ENCODE results near the gene KCNA3.
"Not testable (repeated sequence)": the region's sequence is repeated elsewhere in the genome, so short reads cannot be mapped to it uniquely, and the experiment has no call there.

Gene KCNA3

DNA sequence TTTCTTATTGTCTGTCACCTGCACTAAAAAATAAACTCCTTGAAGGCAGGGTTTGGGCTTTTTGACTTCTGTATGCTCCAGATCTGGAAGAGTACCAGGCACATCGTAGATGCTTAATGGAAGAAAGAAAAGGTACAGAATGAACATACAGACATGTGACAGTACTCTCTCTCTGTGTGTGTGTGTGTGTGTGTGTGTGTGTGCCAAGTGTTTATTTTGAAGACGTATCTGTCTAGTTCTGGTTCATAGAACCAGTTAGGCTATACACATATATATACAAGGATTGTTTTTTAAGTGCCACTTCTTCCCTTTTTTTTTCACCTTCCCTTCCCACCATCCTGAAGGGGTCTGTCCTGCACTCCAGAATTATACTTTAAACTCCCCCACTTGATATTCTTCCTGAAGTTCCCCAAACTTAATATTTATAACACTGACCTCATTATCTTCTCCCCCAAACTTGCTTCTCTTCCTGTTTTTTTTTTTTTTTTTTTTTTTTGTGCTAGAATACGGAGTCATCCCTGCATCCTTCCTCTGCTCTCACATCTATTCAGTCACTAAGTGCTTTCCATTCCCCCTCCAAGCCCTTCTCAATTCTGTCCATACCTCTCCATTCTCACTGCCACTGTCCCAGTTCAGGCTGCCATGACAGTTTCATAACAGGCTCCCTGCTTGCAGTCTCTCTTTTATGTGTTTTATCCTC lies 5.4 kb upstream of the KCNA3 start:
- DNase-seq (ENCODE audit: low read depth, low spot score): no peak

DNA sequence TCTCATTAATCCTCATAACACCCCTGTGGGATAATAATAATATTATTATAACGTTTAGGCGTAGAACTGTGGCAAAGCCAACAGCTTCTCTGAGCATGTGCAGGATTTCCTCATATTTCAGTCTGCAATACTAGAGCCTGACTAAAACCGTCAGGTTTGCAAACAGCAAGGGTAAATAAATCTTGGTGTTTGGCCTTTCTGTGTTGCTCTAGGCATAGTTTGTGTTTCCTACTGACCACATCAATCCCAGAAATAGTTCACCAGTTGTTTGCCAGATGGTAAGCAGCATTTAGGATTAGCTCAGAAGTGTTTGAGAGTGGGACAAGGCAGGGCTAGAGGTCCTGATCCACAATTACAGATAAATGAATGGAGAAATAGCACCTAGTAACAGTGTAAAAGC lies 2.8 kb upstream of the KCNA3 start:
- DNase-seq (ENCODE audit: low read depth, low spot score): no peak

GRCh38 chr1:110676970-110677369 lies 2.2 kb upstream of the KCNA3 start:
- no peak for DNase-seq (ENCODE audit: low read depth, low spot score)

- peak; percentile 14 for DNase-seq (ENCODE audit: low read depth, low spot score)
Observed at GRCh38 chr1:110675060-110675791, 486 bp upstream of the KCNA3 start.

- DNase-seq (ENCODE audit: low read depth, low spot score): no peak
Observed at GRCh38 chr1:110673805-110674336, 869 bp downstream of the KCNA3 start.

DNA sequence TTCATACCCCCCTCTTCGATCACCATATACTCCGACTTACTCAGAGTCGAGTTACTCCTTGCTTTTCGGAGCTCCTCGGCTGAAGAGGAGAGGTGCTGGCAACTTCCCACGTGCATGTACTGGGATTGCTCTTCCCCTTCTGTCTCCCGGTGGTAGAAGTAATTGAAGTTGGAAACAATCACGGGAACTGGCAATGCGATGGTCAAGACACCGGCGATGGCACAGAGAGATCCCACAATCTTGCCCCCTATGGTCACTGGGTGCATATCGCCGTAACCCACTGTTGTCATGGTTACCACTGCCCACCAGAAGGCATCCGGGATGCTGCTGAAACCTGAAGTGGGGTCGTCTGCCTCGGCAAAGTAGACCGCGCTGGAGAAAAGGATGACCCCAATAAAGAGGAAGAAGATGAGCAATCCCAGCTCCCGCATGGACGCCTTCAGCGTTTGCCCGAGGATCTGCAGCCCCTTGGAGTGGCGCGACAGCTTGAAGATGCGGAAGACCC lies 1.5 kb downstream of the KCNA3 start:
- no peak for DNase-seq (ENCODE audit: low read depth, low spot score)

DNA sequence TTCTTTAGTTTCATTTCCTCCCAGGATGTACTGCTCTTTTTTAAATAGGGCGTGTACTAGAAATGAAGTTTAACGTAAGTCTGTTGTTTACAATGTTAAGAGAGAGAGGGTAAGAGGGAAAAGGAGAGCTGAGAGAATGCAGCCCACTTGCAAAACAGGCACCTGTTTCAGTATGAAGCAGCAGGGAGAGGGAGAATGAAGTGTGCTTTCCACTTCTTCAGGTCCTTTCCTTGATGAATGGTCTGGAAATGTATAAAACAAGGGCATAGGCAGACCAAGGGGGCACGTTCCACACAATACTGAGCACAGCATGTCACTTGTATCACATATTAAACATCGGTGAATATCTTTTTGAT lies 2.0 kb downstream of the KCNA3 start:
- DNase-seq (ENCODE audit: low read depth, low spot score): no peak

- peak; percentile 34 for DNase-seq (ENCODE audit: low read depth, low spot score)
Observed at GRCh38 chr1:110672001-110672752, 2.6 kb downstream of the KCNA3 start.

DNA sequence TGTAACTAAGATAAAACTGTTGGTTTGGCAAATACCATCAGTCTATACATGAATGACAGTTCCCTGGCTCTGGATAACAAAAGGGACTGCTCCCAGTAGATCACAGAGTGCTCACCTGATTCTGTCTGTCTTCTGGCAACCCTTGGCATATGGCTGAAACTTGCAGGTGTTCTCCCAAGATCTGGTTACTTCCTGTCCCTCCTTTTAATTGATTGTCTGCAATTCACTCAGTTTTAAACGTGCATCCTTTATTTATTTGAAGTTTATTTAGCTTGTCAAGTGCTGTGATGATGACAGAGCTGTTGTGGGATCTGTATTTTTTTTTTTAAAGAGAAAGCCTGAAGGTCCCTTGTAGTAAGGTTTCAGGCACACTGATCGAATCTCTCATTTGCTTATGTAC lies 3.4 kb downstream of the KCNA3 start:
- DNase-seq (ENCODE audit: low read depth, low spot score): no peak

DNA sequence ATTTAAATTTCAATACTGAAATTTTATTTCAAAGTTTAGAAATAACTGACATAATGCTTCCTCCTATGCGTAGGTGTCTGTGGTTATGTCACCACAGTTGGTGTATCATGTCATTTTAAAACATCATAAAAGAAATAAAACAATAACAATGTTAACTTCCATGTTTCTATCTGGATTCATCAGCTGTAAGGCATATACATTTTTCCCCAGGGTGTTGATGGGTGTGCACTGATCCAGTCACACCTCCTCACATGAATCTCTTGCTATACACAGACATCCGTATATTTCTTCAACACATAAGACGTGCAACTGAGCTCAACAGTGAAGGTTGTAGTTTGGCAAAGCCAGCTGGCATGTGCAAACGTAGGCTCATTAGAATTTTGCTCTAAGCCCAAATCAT lies 6.2 kb downstream of the KCNA3 start:
- no peak for DNase-seq (ENCODE audit: low read depth, low spot score)

- no peak for DNase-seq (ENCODE audit: low read depth, low spot score)
Observed at GRCh38 chr1:110667776-110668175, 7.0 kb downstream of the KCNA3 start.

GRCh38 chr1:110663241-110663640 lies 11.5 kb downstream of the KCNA3 start:
- DNase-seq (ENCODE audit: low read depth, low spot score): no peak

GRCh38 chr1:110659559-110659958 lies 15.2 kb downstream of the KCNA3 start:
- DNase-seq (ENCODE audit: low read depth, low spot score): not testable (repeated sequence)

GRCh38 chr1:110657351-110657750 lies 17.4 kb downstream of the KCNA3 start:
- no peak for DNase-seq (ENCODE audit: low read depth, low spot score)

GRCh38 chr1:110650609-110651008 lies 24.1 kb downstream of the KCNA3 start:
- no peak for DNase-seq (ENCODE audit: low read depth, low spot score)

DNA sequence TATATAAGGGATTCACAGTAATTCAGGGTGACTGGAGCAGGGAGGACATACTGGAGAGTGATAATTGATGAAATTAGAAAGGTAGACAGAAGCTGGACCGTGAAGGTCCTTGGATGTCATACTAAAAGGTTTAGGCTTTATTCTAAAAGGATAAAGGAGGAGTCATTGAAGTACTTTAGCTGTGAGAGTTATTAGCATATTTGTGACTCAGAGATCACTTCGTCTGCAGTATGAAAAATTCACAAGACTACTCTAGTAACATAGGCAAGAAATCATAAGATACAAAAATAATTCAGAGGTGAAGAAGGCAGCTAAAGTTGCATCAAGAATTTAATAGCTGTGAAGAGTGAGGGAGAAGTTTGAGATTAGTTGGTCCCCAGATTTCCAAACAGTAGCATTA lies 26.3 kb downstream of the KCNA3 start:
- no peak for DNase-seq (ENCODE audit: low read depth, low spot score)

GRCh38 chr1:110647254-110647891 lies 27.4 kb downstream of the KCNA3 start:
- no peak for DNase-seq (ENCODE audit: low read depth, low spot score)

- no peak for DNase-seq (ENCODE audit: low read depth, low spot score)
Observed at GRCh38 chr1:110645821-110646735, 28.7 kb downstream of the KCNA3 start.

- DNase-seq (ENCODE audit: low read depth, low spot score): no peak
Observed at GRCh38 chr1:110645211-110645610, 29.5 kb downstream of the KCNA3 start.

GRCh38 chr1:110643879-110644472 lies 30.8 kb downstream of the KCNA3 start:
- DNase-seq (ENCODE audit: low read depth, low spot score): no peak

Measured in ELF-1 (cell line).